Measurements from ENCODE around the gene NUDT19.

GRCh38 chr19:32674931-32675719 lies 16.5 kb upstream of the NUDT19 start, which contains the start of gene ANKRD27:
- TF ChIP-seq CTCF (IDR thresholded peaks at IDR 0.05) (peak in 1 of 6 experiments; percentile 20), POLR2A (IDR thresholded peaks at IDR 0.05) (peak in 1 of 2 donors; percentile 83)

All from thyroid gland (tissue), 4 donors.